Lower leg skin (tissue), 3 donors: Measurements from ENCODE around the gene POLR2H.

Source experiments
- CTCF ChIP-seq, 3 donors: fragments of 450-650 bp; IDR thresholded peaks; one replicate each; pipeline ENCODE4 v1.5.1; 2016; ENCODE audit warnings: antibody characterized with exemption in 3 of 3, mild to moderate bottlenecking in 3 of 3, moderate library complexity in 2 of 3
- POLR2A ChIP-seq, 2 donors: fragments of 450-650 bp; IDR thresholded peaks; one replicate each; pipeline ENCODE4 v1.6.1; 2016 to 2017; ENCODE audit warnings: antibody characterized with exemption in 2 of 2, mild to moderate bottlenecking in 1 of 2, moderate library complexity in 1 of 2

- TF ChIP-seq CTCF (IDR thresholded peaks at IDR 0.05) (no peak), POLR2A (IDR thresholded peaks at IDR 0.05) (no peak)
Measured at GRCh38 chr3:184366619-184367289, 5.2 kb downstream of the POLR2H start.
